ENCODE data around the gene CAV1.
"Not testable (repeated sequence)": the region's sequence is repeated elsewhere in the genome, so short reads cannot be mapped to it uniquely, and the experiment has no call there.

Gene CAV1

GRCh38 chr7:116524609-116525297 is at the start of gene CAV1:
Gene CAV1, plus strand, starts transcription at chr7:116525036. Its CDS starts 27 bp downstream, at chr7:116525063.
- no peak for DNase-seq (ENCODE audit: low spot score)

- DNase-seq (ENCODE audit: low spot score) = no peak
These were observed 47.2 kb upstream of the CAV1 start for GRCh38 chr7:116477625-116478024.

- DNase-seq (ENCODE audit: low spot score) = no peak
These were observed 46.0 kb upstream of the CAV1 start for GRCh38 chr7:116478834-116479233.

GRCh38 chr7:116483271-116483942 is 41.4 kb upstream of the CAV1 start:
- DNase-seq (ENCODE audit: low spot score) = no peak

- not testable (repeated sequence) for DNase-seq (ENCODE audit: low spot score)
These were observed 40.4 kb upstream of the CAV1 start for GRCh38 chr7:116484389-116484788.

GRCh38 chr7:116487907-116488521 is 36.8 kb upstream of the CAV1 start:
- DNase-seq (ENCODE audit: low spot score) = no peak

GRCh38 chr7:116490351-116490750 is 34.5 kb upstream of the CAV1 start:
- no peak for DNase-seq (ENCODE audit: low spot score)

- no peak for DNase-seq (ENCODE audit: low spot score)
These were observed 32.8 kb upstream of the CAV1 start for GRCh38 chr7:116491887-116492653.

- no peak for DNase-seq (ENCODE audit: low spot score)
These were observed 32.2 kb upstream of the CAV1 start for GRCh38 chr7:116492654-116493109.

- no peak for DNase-seq (ENCODE audit: low spot score)
These were observed 31.4 kb upstream of the CAV1 start for GRCh38 chr7:116493449-116493848.

- no peak for DNase-seq (ENCODE audit: low spot score)
These were observed 30.4 kb upstream of the CAV1 start for GRCh38 chr7:116494472-116494871.

GRCh38 chr7:116495736-116496135 is 29.1 kb upstream of the CAV1 start:
- no peak for DNase-seq (ENCODE audit: low spot score)

GRCh38 chr7:116496653-116497052 is 28.2 kb upstream of the CAV1 start:
- no peak for DNase-seq (ENCODE audit: low spot score)

GRCh38 chr7:116497708-116498107 is 27.1 kb upstream of the CAV1 start:
- no peak for DNase-seq (ENCODE audit: low spot score)

- no peak for DNase-seq (ENCODE audit: low spot score)
These were observed 25.4 kb upstream of the CAV1 start, which contains the start of gene CAV2 for GRCh38 chr7:116499168-116500077. Gene CAV2, plus strand, starts transcription at chr7:116499738. Its CDS starts 44 bp downstream, at chr7:116499782.

GRCh38 chr7:116500078-116500853 is 24.6 kb upstream of the CAV1 start:
- DNase-seq (ENCODE audit: low spot score) = no peak

- no peak for DNase-seq (ENCODE audit: low spot score)
These were observed 23.2 kb upstream of the CAV1 start for GRCh38 chr7:116501425-116502167.

- no peak for DNase-seq (ENCODE audit: low spot score)
These were observed 22.4 kb upstream of the CAV1 start for GRCh38 chr7:116502201-116503096.

- DNase-seq (ENCODE audit: low spot score) = no peak
These were observed 21.0 kb upstream of the CAV1 start for GRCh38 chr7:116503835-116504234.
